Parathyroid adenoma (tissue), 2 donors: ENCODE data around the gene OR4K5.

Experiments used
- H2AFZ ChIP-seq: fragments of 300-600 bp; sonication (generic); one replicate; pipeline ENCODE4 v1.7.0; 2017; ENCODE audit warnings: antibody characterized with exemption, mild to moderate bottlenecking
- H3K27ac ChIP-seq: fragments of 300-600 bp; sonication (generic); one replicate; pipeline ENCODE4 v1.7.0; 2017
- H3K27me3 ChIP-seq: fragments of 300-600 bp; sonication (generic); one replicate; pipeline ENCODE4 v1.7.0; 2017; ENCODE audit warnings: low read length; ENCODE audit not compliant: control insufficient read depth, insufficient read depth
- H3K36me3 ChIP-seq: fragments of 300-600 bp; sonication (generic); one replicate; pipeline ENCODE4 v1.7.0; 2017; ENCODE audit warnings: low read length; ENCODE audit not compliant: control insufficient read depth, insufficient read depth
- H3K4me1 ChIP-seq: fragments of 300-600 bp; sonication (generic); one replicate; pipeline ENCODE4 v1.7.0; 2017; ENCODE audit warnings: control low read depth
- H3K4me2 ChIP-seq: fragments of 300-600 bp; sonication (generic); one replicate; pipeline ENCODE4 v1.7.0; 2017; ENCODE audit warnings: low read length
- H3K4me3 ChIP-seq: fragments of 300-600 bp; sonication (generic); one replicate; pipeline ENCODE4 v1.7.0; 2017; ENCODE audit warnings: low read depth, low read length
- H3K79me2 ChIP-seq: fragments of 300-600 bp; sonication (generic); one replicate; pipeline ENCODE4 v1.7.0; 2017; ENCODE audit warnings: control low read depth
- H3K9ac ChIP-seq: fragments of 300-600 bp; sonication (generic); one replicate; pipeline ENCODE4 v1.7.0; 2017; ENCODE audit warnings: mild to moderate bottlenecking
- H3K9me3 ChIP-seq: fragments of 300-600 bp; sonication (generic); one replicate; pipeline ENCODE4 v1.7.0; 2017; ENCODE audit warnings: low read length; ENCODE audit not compliant: control insufficient read depth
- CTCF ChIP-seq: fragments of 300-600 bp; sonication (generic); IDR thresholded peaks from one replicate; pipeline ENCODE4 v1.7.0; 2017; ENCODE audit warnings: antibody characterized with exemption, mild to moderate bottlenecking
- donor health status: primary hyperparathyroidism.

The OR4K5 gene

DNA sequence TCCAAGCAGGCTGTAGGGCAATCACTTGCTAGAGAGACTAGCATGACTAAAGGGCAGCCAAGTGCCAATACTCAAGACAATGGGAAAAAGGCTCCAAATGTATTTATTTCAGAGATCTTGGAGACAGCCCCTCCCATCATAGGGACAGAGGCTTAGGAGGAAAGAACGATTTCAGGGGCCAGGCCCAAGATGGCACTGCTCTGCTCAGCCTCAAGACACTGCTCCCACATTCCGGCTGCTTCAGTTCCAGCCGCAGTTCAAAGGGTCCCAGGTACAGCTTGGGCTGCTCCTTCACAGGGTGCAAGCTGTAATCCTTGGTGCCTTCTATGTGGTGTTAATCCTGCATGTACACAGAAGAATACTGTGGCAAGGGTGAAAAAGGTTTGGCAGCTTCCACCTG is 19.4 kb upstream of the OR4K5 start:
- no peak for TF ChIP-seq CTCF
- H3K9me3 ChIP-seq, result no peaks in the 10 kb centered on the region
- no peak overlapping the region for H3K4me2 ChIP-seq
- H2AFZ ChIP-seq, result no peak overlapping the region
- H3K27me3 ChIP-seq, result no peaks in the 10 kb centered on the region
- H3K79me2 ChIP-seq, result no peaks in the 10 kb centered on the region
- H3K9ac ChIP-seq, result no peak overlapping the region
- no peak overlapping the region for H3K4me3 ChIP-seq
- no peaks in the 10 kb centered on the region for H3K4me1 ChIP-seq
- H3K36me3 ChIP-seq, result no peaks in the 10 kb centered on the region
- no peak overlapping the region for H3K27ac ChIP-seq

DNA sequence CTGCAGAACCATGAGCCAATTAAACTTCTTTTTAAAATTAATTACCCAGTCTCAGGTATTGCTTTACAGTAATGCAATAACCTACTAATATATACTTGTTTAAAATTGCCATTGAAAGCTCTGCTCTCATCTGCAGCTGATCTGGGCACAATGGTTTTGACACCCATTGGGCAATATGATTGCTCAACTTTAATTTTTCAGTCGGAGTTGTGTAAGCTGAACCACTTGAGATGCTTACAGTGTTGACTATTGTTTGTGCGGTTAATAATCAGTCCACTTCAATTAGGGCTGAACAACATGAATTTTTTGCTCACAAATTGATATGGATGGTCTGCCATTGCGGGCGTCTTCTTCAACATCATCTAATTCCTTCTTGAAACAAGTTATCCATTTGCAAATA is 18.0 kb upstream of the OR4K5 start:
- Histone ChIP-seq H3K4me1 (no peaks in the 10 kb centered on the region), H3K27ac (no peak overlapping the region), H3K9ac (no peak overlapping the region), H3K4me3 (no peak overlapping the region), H3K27me3 (no peaks in the 10 kb centered on the region), H3K36me3 (no peaks in the 10 kb centered on the region), H3K9me3 (no peaks in the 10 kb centered on the region), H3K4me2 (no peak overlapping the region), H3K79me2 (no peaks in the 10 kb centered on the region), H2AFZ (no peak overlapping the region)
- no peak for TF ChIP-seq CTCF

DNA sequence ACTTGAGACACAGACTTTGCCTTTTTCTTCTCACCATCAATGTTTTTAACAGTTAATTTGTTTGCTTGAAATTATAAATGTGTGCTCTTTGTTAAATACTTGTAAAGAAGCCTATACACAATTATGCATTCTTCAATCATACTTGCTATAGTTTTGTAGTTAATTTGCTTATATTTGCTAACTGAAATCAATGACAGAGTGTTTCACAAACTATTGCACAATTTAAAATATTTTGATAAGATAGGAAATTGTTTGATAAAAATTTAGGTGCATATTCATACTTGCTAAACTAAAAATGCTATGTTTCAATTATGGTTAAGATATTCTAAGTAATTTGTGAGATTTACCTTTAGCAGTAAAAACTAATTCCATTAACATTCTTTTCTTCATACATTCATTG is 13.7 kb upstream of the OR4K5 start:
- Histone ChIP-seq H2AFZ (no peak overlapping the region), H3K27ac (no peak overlapping the region), H3K36me3 (no peaks in the 10 kb centered on the region), H3K9ac (no peak overlapping the region), H3K4me1 (no peaks in the 10 kb centered on the region), H3K9me3 (no peaks in the 10 kb centered on the region), H3K4me3 (no peak overlapping the region), H3K79me2 (no peaks in the 10 kb centered on the region), H3K4me2 (no peak overlapping the region), H3K27me3 (no peaks in the 10 kb centered on the region)
- no peak for TF ChIP-seq CTCF

GRCh38 chr14:19911114-19911513 is 9.3 kb upstream of the OR4K5 start:
- H2AFZ ChIP-seq, result no peak overlapping the region
- H3K36me3 ChIP-seq, result no peaks in the 10 kb centered on the region
- no peak for TF ChIP-seq CTCF
- no peak overlapping the region for H3K4me3 ChIP-seq
- H3K27ac ChIP-seq, result no peak overlapping the region
- H3K79me2 ChIP-seq, result no peaks in the 10 kb centered on the region
- no peaks in the 10 kb centered on the region for H3K4me1 ChIP-seq
- no peaks in the 10 kb centered on the region for H3K9me3 ChIP-seq
- no peaks in the 10 kb centered on the region for H3K27me3 ChIP-seq
- no peak overlapping the region for H3K9ac ChIP-seq
- no peak overlapping the region for H3K4me2 ChIP-seq

DNA sequence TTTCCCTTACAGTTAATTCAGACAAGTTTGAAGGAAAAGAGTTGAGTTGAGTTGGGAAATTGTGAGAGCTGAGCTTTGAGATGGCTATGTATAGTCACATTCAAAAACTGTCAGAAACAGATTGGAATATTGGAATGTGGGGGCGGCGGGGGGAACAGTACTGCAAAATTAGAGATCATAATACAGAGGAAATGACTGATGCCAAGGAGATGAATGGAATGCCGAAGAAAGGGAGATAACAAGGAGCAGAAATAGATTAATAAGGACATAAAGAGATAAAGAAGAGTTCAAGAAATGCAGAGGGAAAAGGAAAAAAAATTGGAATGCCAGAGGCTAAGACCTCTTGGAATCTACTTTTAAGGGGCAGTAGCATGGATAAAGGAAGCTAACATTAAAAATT is 3.2 kb upstream of the OR4K5 start:
- no peak for TF ChIP-seq CTCF
- Histone ChIP-seq H3K27ac (no peak overlapping the region), H3K79me2 (no peaks in the 10 kb centered on the region), H2AFZ (no peak overlapping the region), H3K36me3 (no peaks in the 10 kb centered on the region), H3K4me2 (no peak overlapping the region), H3K9me3 (no peaks in the 10 kb centered on the region), H3K27me3 (no peaks in the 10 kb centered on the region), H3K4me1 (no peaks in the 10 kb centered on the region), H3K4me3 (no peak overlapping the region), H3K9ac (no peak overlapping the region)
